Adipocyte (in vitro differentiated cells): ENCODE data around the gene DBNDD2.

ENCODE experiments used
- DNase-seq: peaks from one replicate; pipeline ENCODE4 v3.0.0-alpha.2; 2015; ENCODE audit warnings: low read depth
- H3K27me3 ChIP-seq: replicated peaks from 2 replicates; pipeline ENCODE4 v1.7.0; 2013; ENCODE audit warnings: mild to moderate bottlenecking, low read length, moderate library complexity; ENCODE audit not compliant: control insufficient read depth, insufficient read depth
- H3K36me3 ChIP-seq: 2 replicates; pipeline ENCODE4 v1.7.0; 2013; ENCODE audit warnings: low read length, mild to moderate bottlenecking, moderate library complexity; ENCODE audit not compliant: control insufficient read depth, insufficient read depth, severe bottlenecking
- H3K4me1 ChIP-seq: 2 replicates; pipeline ENCODE4 v1.7.0; 2013; ENCODE audit warnings: mild to moderate bottlenecking, low read length, moderate library complexity; ENCODE audit not compliant: control insufficient read depth, insufficient read depth
- H3K4me3 ChIP-seq: 2 replicates; pipeline ENCODE4 v1.7.0; 2013; ENCODE audit warnings: mild to moderate bottlenecking, low read length, moderate library complexity
- H3K9ac ChIP-seq: 2 replicates; pipeline ENCODE4 v1.7.0; 2013; ENCODE audit warnings: mild to moderate bottlenecking, low read length, moderate library complexity
- H3K9me3 ChIP-seq: 2 replicates; pipeline ENCODE4 v1.7.0; 2013; ENCODE audit warnings: mild to moderate bottlenecking, low read length, moderate library complexity; ENCODE audit not compliant: control insufficient read depth

The DBNDD2 gene

GRCh38 chr20:45391559-45391958 lies 16.5 kb upstream of the DBNDD2 start:
- Histone ChIP-seq H3K4me1 (no peaks in the 10 kb centered on the region), H3K27me3 (no peaks in the 10 kb centered on the region), H3K9me3 (peaks cover 4% of the 10 kb centered on the region), H3K4me3 (no peak overlapping the region), H3K36me3 (no peaks in the 10 kb centered on the region), H3K9ac (no peak overlapping the region)
- no peak for DNase-seq

DNA sequence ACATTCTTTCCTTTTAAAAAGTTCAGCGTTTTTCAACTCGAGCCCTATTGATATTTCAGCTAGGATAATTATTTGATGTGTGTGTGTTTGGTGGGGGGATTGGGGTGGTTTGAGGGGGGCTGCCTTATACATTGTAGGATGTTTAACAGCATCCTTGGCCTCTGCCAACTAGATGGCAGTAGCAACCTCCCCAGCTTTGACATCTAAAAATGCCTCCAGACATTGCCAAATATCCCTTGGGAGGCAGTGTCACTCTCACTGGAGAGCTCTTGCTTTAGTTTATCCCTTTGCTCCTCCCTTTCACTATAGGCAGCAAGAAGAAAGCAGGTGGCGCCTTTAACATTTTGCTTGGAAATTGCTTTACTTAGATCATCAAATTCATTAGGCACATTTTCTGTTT lies 15.4 kb upstream of the DBNDD2 start:
- Histone ChIP-seq H3K27me3 (no peaks in the 10 kb centered on the region), H3K9me3 (no peaks in the 10 kb centered on the region), H3K9ac (no peak overlapping the region), H3K4me1 (no peaks in the 10 kb centered on the region), H3K36me3 (no peaks in the 10 kb centered on the region), H3K4me3 (no peak overlapping the region)
- no peak for DNase-seq

DNA sequence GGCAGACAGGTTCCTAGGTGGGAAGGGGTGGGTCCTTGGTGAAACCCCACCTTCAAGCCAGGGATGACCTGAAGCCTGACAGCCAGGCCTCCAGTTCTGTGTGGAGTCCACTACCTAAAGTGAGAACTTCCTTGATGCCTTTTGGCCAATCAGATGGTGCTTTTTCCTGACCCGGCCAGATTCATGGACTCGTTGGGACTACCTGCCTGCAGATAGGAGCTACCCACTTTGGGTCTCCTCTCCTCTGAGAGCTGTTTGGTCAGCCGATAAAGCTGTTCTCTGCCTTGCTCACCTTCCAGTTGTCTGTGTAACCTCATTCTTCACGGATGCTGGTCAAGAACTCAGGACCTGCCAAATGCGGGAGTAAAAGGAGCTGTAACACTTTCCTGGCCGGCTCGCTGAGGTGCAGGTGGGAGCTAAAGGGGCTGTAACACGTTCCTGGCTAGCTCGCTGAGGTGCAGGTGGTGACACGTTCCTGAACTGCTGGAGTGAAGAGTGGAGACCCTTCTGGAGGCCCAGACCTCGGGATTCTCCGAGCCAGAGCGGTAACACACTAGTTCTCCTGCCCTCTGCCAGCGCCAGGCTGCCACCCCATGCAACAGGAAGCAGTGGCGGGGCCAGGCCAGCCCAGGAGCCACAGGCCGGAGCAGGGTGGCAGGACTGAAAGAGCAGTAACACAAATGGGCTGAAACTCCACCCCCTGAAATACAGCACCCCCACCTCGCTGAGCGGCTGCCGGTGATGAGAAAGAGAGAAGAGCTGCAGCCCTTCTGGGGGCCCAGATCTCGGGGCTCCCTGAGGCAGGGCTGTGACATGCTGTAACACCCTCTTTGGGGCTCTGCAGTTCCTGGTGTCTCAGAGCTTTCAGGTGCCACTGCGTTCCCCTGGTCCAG lies 13.6 kb upstream of the DBNDD2 start:
- Histone ChIP-seq H3K36me3 (no peaks in the 10 kb centered on the region), H3K9ac (no peak overlapping the region), H3K9me3 (peaks cover 7% of the 10 kb centered on the region), H3K27me3 (no peaks in the 10 kb centered on the region), H3K4me1 (no peaks in the 10 kb centered on the region), H3K4me3 (no peak overlapping the region)
- no peak for DNase-seq

DNA sequence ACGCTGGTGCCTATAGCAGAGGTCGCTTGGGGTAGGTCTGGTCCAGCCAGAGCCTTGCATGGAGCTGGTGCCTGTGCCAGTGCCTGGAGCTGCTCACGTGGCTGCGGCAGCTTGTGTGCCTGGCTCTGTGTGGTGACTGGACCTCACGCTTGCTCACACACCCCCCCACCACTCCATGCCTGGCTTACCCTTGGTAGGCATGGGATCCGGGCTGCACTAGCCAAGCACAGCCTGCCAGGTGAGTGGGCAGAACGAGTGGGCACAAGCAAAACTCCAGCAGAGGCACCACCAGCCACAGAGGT lies 13.0 kb upstream of the DBNDD2 start:
- H3K4me1 ChIP-seq, result no peaks in the 10 kb centered on the region
- H3K4me3 ChIP-seq, result no peak overlapping the region
- no peaks in the 10 kb centered on the region for H3K36me3 ChIP-seq
- H3K9ac ChIP-seq, result no peak overlapping the region
- DNase-seq, result no peak
- peaks cover 7% of the 10 kb centered on the region for H3K9me3 ChIP-seq
- no peaks in the 10 kb centered on the region for H3K27me3 ChIP-seq

DNA sequence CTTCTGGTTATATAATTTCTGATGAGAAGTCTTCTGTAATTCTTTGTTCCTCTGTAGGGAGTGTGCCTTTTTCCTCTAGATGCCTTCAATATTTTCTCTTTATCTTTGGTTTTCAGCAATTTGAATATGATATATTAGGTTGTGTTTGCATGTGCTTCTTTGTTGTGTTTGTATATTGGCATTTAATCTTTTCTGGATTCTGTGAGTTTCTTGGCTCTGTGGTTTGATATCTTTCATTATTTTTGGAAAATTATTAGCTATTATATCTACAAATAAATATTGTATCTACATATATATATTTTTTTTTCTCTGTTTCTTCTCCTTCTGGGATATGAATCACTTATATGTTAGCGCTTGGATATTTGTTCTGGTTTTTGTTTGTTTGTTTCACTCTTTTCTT lies 9.1 kb upstream of the DBNDD2 start:
- no peak for DNase-seq
- H3K36me3 ChIP-seq, result no peaks in the 10 kb centered on the region

DNA sequence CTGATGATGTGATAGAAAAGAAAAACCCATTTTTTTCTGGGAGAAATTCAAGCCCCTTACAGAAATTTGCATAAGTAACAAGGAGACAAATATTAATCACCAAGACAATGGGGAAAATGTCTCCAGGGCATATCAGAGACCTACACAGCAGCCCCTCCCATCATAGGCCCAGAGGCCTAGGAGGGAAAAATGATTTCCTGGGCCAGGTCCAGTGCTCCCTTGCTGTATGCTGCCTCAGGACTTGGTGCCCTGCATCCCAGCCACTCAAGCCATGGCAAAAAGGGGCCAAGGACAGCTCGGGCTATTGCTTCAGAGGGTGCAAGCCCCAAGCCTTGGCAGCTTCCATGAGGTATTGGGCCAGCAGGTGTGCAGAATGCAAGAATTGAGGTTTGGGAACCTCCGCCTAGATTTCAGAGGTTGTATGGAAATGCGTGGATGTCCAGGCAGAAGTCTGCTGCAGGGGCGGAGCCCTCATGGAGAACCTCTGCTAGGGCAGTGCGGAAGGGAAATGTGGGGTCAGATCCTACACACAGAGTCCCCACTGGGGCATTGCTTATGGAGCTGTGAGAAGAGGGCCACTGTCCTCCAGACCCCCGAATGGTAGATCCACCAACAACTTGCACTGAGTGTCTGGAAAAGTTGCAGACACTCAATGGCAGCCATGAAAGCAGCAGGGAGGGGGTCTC lies 7.6 kb upstream of the DBNDD2 start:
- no peak overlapping the region for H3K4me3 ChIP-seq
- no peak for DNase-seq
- H3K27me3 ChIP-seq, result no peaks in the 10 kb centered on the region
- H3K9me3 ChIP-seq, result peaks cover 10% of the 10 kb centered on the region
- H3K9ac ChIP-seq, result no peak overlapping the region
- no peaks in the 10 kb centered on the region for H3K36me3 ChIP-seq
- H3K4me1 ChIP-seq, result no peaks in the 10 kb centered on the region

More for the DNA sequence above, 9.1 kb upstream of the DBNDD2 start:
- no peak overlapping the region for H3K4me3 ChIP-seq
- H3K27me3 ChIP-seq, result no peaks in the 10 kb centered on the region
- H3K9ac ChIP-seq, result no peak overlapping the region
- no peaks in the 10 kb centered on the region for H3K4me1 ChIP-seq
- H3K9me3 ChIP-seq, result peaks cover 10% of the 10 kb centered on the region

- DNase-seq, result peak; percentile 15
- Histone ChIP-seq H3K9me3 (peaks cover 10% of the 10 kb centered on the region), H3K36me3 (no peaks in the 10 kb centered on the region), H3K4me1 (no peaks in the 10 kb centered on the region), H3K9ac (no peak overlapping the region), H3K4me3 (no peak overlapping the region), H3K27me3 (no peaks in the 10 kb centered on the region)
These were observed 5.1 kb upstream of the DBNDD2 start for GRCh38 chr20:45402946-45403345.

GRCh38 chr20:45404438-45404837 lies 3.7 kb upstream of the DBNDD2 start:
- no peak overlapping the region for H3K9ac ChIP-seq

DNA sequence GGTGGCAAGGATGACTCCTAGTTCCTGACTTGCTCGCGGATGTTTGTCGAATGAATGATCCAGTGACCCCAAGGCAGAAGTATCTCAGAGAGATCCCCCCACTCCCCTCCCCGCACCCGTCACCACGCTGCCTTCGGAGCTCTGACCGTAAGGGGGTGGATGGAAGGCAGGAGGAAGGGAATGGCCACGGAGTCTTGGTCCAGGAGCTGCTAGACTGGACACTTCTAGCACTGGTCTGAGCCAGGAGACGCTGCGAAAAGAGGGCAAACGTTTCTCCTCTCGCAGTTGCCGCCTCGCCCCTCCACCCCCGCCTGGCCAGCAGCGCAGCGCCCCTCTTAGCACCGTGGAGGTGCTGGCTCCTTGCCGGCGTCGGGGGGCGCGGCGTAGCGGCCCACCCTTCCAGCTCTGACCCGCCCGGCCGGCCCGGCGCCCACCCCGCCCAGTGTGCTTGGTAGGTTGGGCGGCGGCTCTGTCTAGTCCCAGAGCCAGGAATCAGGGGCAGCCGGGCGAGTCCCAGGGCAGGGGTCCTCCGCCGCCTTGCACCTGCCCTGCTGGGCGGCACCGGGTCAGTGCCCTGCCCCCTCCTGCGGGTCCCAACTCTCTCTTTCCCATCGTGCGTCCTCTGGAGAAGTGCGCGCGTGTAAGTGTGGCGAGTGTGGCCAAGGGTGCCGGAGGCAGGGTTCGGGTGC lies 2.4 kb upstream of the DBNDD2 start:
- DNase-seq, result peak; percentile 27
- H3K4me1 ChIP-seq, result no peaks in the 10 kb centered on the region
- H3K27me3 ChIP-seq, result no peaks in the 10 kb centered on the region
- peak overlapping the region; percentile 67 for H3K9ac ChIP-seq
- no peaks in the 10 kb centered on the region for H3K9me3 ChIP-seq
- peak overlapping the region; percentile 85 for H3K4me3 ChIP-seq
- no peaks in the 10 kb centered on the region for H3K36me3 ChIP-seq

More at GRCh38 chr20:45404438-45404837, 3.7 kb upstream of the DBNDD2 start:
- Histone ChIP-seq H3K36me3 (no peaks in the 10 kb centered on the region), H3K4me1 (no peaks in the 10 kb centered on the region), H3K9me3 (peaks cover 3% of the 10 kb centered on the region), H3K27me3 (no peaks in the 10 kb centered on the region), H3K4me3 (no peak overlapping the region)
- DNase-seq, result no peak

DNA sequence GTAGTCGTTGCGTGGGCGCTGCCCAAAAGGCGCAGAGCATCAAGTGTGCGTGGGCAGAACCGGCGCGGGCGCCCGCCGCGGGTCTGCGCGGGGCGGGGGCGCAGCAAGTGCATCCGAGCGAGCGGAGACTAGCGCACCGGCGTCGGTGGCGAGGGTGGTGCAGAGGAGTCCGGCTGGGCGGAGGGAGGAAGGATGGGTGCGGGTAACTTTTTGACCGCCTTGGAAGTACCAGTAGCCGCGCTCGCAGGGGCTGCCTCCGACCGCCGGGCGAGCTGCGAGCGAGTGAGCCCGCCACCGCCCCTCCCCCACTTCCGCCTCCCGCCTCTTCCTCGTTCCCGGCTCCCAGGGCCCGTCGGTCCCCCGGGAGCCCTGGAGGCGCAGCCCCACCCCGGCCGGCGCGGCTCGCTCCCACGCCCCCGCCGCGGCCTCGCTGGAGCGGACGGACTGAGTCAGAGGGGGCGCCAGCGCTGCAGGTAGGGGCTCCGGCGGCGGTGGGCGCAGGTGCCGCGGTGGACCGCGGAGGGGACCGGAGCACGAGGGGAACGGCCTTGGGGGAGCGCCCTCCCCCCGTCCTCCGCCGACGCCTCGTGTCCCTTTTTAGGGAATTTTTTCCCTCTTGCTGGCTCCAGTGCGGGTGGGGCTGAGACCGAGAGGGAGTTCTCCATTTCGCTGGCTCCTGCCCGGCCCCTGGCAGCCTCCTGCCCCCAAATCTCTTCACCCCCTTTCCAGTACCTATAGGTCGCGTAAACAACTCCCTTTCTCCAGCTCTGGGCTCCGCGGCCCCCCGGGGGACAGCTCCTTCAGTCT lies 1.6 kb upstream of the DBNDD2 start:
- H3K9ac ChIP-seq, result peak overlapping the region; percentile 73
- H3K4me3 ChIP-seq, result peak overlapping the region; percentile 85
- peak; percentile 78 for DNase-seq
- no peaks in the 10 kb centered on the region for H3K36me3 ChIP-seq
- no peaks in the 10 kb centered on the region for H3K4me1 ChIP-seq
- H3K27me3 ChIP-seq, result no peaks in the 10 kb centered on the region
- H3K9me3 ChIP-seq, result no peaks in the 10 kb centered on the region
